NCI-H2029 (cell line): Measurements from ENCODE around the gene STK4.

ENCODE experiments used
- DNase-seq: peaks from one replicate; lab custom pipeline; 2025; lab: John Stamatoyannopoulos, UW

The STK4 gene

GRCh38 chr20:45087097-45087790 is 120.9 kb downstream of the STK4 start:
- DNase-seq: no peak

DNA sequence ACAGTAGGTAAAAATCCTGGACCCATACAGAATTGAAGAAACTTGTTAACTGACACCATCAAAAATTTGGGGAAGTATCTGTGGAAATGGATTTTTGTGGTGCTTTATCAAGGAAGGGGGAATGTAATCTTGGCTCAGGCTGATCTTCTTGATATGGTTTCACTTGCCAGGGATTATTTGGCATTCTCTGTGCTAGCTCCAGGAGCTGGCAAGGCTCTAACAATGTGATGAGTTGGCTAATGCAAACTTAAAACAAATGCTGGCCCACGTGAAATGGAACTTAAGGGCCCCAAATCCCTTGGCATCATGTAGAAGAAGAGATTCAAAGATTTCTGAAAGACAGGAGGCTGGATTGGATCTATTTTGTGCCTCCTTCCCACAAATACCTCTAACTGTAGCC is 121.5 kb downstream of the STK4 start:
- no peak for DNase-seq

DNA sequence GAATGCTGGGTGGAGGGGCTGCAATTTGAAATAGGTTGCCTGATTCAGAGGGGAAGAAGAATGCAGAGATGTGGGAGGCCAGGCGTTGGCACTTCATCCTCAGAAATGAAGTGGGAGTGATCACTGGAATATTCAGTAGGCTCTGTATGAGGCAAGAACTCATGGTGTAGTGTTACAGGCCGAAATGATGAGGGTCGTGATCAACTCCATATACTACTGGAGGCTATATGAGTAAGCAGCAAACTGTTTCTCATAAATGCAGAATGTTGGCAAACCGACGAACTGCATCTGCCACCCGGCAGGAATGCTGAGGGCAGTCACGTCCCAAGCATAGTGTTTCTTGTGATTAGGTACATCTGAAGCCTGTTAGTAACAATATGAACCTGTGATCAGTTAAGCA is 121.9 kb downstream of the STK4 start:
- no peak for DNase-seq

GRCh38 chr20:45090481-45090880 is 124.2 kb downstream of the STK4 start:
- no peak for DNase-seq

DNA sequence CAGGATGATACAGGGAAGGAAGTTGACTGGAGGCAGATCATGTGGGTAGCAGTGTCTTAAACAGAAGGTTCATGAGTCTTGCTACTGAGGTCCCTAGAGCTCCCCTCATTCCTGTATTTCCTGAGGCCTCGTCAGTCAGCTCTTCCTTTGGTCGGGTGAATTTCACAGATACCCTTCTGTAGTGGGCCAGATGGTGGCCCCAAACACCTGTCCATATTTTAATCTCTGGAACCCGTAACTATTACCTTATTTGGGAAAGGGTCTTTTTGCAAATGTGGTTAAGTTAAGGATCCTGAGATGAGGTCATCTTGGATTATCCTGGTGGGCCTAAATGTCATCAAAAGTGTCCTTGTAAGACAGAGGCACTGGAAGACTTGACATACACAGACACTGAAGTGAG is 125.1 kb downstream of the STK4 start:
- no peak for DNase-seq

DNA sequence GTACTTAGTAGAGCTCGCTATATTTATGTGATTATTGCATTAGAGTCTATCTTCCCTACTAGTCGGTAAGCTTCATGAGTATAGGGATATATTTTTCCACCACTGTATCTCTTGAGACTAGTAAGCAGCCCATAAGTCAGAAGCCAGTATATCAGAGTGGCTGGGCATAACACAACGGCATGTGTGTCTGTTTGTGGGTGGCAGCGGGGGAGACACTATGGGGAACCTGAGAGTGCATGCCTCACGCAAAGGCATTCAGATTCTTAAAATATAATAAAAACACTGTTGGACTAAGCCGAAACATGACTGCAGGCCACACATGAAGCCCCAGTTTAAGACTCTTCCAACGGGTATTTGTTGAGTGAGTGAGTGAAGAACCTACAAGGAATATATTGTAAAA is 126.6 kb downstream of the STK4 start:
- no peak for DNase-seq

- no peak for DNase-seq
Observed at GRCh38 chr20:45094201-45094600, 127.9 kb downstream of the STK4 start.

DNA sequence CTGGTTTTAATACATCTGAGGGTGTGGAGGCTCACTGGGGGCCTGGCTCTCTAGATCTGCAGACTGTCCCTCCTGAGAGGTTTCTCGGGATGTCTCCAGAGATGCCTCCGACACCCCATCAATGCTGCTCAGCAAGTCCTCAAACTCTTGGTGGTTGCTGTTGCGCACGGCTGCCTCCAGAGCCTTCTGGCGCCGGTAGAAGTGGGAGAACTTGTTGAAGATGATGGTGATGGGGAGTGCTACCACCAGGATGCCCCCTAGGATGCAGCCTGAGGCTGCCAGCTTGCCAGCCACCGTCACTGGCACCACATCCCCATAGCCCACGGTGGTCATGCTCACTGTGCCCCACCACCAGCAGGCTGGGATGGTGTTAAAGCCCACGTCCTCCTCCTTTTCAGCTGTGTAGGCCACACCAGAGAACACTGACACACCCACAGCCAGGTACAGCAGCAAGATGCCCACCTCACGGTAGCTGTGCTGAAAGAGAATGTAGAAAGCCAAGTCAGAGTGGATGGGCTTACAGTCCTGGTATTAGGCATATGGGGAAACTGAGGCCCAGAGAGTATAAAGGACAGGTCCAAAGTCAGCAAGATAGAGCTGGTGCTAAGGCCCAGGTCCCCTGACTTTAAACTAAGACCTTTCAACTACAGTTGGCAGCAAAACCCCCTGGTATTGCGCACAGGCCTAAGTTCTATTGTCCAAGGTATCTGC is 128.7 kb downstream of the STK4 start:
- DNase-seq: no peak

DNA sequence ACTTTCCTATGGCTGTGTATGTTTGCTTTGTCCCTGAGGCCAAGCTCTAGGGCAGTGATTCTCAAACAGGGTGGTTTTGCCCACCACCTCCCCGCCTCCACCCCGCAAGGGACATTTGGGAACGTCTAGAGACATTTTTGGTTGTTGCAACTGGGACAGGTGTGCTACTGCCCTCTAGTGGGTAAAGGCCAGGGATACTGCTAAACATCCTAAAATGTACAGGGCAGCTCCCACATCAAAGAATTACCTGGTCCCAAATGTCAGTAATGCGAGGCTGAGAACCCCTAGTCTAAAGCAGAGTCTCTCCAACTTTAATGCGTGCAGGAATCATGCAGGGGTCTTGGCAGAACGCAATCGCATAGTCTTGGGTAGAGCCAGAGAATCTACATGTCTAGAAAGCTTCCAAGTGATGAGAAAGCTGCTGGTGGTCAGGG is 129.5 kb downstream of the STK4 start:
- DNase-seq: peak; percentile 33

- DNase-seq: no peak
Observed at GRCh38 chr20:45096781-45097180, 130.5 kb downstream of the STK4 start.

- DNase-seq: no peak
Observed at GRCh38 chr20:45097485-45098102, 131.3 kb downstream of the STK4 start.

DNA sequence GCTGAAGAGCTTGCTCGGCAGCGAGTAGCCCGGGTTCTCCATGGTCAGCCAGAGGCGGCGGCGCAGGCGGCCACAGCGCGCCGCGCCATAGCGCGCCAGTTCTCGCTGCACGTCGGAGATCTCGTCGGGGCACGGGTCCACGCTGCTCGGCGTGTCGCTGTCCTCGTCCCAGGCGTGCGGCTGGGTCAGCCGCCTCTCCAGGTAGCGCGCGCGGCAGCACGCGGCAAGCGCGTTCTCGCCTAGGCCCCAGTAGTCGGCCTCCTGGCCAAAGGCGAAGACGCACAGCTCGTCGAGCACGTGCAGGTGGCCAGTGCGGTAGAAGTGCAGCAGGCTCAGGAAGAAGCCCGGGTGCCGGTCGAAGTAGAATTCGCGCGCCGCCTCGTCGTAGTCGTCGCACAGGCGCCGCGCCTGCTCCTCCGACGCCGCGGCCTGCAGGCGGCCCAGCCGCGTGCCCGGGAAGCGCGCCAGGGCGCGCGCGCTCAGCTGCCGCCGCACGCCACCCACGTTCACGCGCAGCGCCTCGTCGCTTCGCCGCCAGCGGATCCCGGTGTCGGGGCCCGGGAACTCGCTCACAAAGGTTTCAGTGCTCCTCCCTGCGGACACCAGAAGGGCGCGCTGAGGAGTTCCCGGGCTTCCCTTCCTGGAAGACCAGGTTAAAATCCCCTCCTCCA is 131.9 kb downstream of the STK4 start:
- no peak for DNase-seq

DNA sequence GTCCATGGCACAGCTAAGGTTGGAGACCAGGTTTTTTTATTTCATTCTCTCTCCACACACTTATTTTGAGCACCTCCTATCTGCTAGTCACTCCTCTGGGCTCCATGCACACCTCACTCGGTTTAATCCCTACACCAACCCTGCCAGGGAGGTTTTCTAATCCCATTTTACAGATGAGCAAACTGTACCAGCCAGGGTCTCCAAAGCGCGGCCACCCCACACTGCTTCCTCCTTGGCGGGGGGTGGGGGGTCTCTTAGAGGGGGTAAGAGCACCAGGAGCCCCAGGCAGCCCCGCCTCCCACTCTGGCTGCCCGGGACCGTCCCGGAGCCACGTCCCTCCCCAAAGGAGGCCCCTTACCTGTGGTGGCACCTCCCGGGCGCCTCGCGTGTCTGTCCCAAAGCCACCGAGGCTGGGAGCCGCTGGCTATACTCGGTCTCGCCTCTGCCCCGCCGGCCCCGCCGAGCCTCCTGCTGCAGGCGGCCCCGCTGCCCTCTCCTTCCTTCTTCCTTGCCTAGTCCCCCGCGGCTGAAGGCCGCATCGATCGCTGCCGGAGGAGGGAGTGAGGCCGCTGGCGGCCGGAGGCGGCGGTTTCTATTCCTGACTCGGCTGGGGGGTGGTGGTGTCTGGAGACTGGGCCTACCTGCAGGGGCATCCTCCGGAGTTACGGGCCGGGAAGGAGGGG is 134.4 kb downstream of the STK4 start, which contains the start of gene KCNS1:
Gene KCNS1 (minus strand): TSS at position 565 of the 683 bp plus-strand sequence. CDS start 1,891 bp downstream, outside the sequence.
- no peak for DNase-seq

DNA sequence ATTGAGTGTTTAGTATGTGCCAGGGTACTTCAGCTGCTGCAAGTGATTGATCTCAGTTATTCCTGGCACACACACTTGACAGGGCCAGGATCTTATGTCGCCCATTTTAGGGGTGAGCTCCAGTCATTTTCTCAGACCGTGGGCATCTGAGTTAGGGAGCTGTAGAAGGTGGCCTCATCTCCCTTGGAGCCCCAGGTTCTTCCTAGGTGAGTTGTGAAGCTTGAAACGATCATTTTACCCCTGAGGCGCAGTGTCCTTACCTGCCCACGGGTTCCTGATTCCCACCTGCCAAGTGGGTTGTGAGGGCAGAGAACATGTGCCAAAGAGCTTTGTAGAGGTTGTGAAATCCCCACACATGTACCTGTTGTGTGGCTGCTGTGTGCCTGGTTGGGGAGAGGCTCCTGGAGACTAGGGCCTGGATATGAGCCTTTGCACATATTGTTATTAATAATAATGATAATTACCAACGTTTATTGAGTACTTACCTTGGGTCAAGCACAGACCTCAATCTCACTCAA is 135.1 kb downstream of the STK4 start:
- DNase-seq: no peak

GRCh38 chr20:45103072-45103471 is 136.8 kb downstream of the STK4 start:
- DNase-seq: no peak

- DNase-seq: no peak
Observed at GRCh38 chr20:45104786-45105185, 138.5 kb downstream of the STK4 start.

GRCh38 chr20:45105317-45105716 is 139.0 kb downstream of the STK4 start:
- no peak for DNase-seq

GRCh38 chr20:45109634-45110033 is 143.3 kb downstream of the STK4 start:
- no peak for DNase-seq

DNA sequence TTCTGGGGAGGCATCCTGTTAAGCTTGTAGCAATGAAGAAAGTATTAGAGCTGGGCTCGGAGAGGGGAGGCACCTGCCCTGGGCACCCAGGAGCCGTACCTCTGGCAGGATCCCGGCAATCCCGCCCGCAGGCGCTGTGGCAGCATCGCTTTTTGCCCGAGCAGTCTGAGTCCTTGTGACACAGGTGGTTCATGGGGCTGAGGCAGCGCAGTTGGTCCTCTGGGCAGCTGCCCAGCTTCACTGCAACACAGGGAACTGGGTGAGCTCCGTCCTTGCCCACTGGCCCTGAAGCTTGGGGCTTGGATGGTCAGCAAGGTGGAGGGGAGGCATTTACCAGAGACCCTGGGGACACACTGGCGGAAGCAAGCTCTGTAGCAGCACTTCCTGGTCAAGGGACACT is 144.0 kb downstream of the STK4 start:
- DNase-seq: no peak

- DNase-seq: no peak
Observed at GRCh38 chr20:45111285-45111684, 145.0 kb downstream of the STK4 start.

- DNase-seq: no peak
Observed at GRCh38 chr20:45111799-45112471, 145.6 kb downstream of the STK4 start.
